Gastrocnemius medialis (tissue), 4 donors: Measurements from ENCODE around the gene YWHAE. TPM values are rescaled to one million over a fixed set of nuclear protein-coding genes. Genes with fewer than 3 reads are reported as not detected.
"Not testable (repeated sequence)": the region's sequence is repeated elsewhere in the genome, so short reads cannot be mapped to it uniquely, and the experiment has no call there.

ENCODE experiments used
- ATAC-seq, 2 donors: fragments of 150-250 bp; one replicate each; pipeline ENCODE4 v1.9.1; 2016
- DNase-seq, 2 donors: peaks; one replicate each; pipeline ENCODE4 v3.0.0-alpha.2; 2019
- H3K27ac ChIP-seq, 4 donors: fragments of 200-600 bp; sonication (generic); 1 replicate in 1 of 4; 2 replicates in 3 of 4; pipeline ENCODE4 v1.5.1; 2016 to 2018; ENCODE audit warnings: mild to moderate bottlenecking in 2 of 4, moderate library complexity in 1 of 4
- H3K27me3 ChIP-seq, 3 donors: fragments of 200-600 bp; sonication (generic) in 2 of 3; 1 replicate in 1 of 3; 2 replicates in 2 of 3; pipeline versions ENCODE4 v1.5.1 to v1.6.0; 2016 to 2019; ENCODE audit warnings: mild to moderate bottlenecking in 1 of 3, moderate library complexity in 1 of 3
- H3K36me3 ChIP-seq, 2 donors: fragments of 200-600 bp; sonication (generic) in 1 of 2; one replicate each; pipeline ENCODE4 v1.5.1; 2017 to 2018
- H3K4me1 ChIP-seq, 2 donors: fragments of 200-600 bp; sonication (generic) in 1 of 2; one replicate each; pipeline ENCODE4 v1.5.1; 2016 to 2017; ENCODE audit warnings: mild to moderate bottlenecking in 2 of 2
- H3K4me3 ChIP-seq, 4 donors: fragments of 200-600 bp; sonication (generic) in 3 of 4; 1 replicate in 1 of 4; 2 replicates in 3 of 4; pipeline ENCODE4 v1.5.1; 2016 to 2019; ENCODE audit warnings: mild to moderate bottlenecking in 2 of 4
- H3K9me3 ChIP-seq, 3 donors: fragments of 200-600 bp; sonication (generic) in 2 of 3; 1 replicate in 1 of 3; 2 replicates in 2 of 3; pipeline ENCODE4 v1.5.1; 2016 to 2019
- POLR2A ChIP-seq, 2 donors: fragments of 450-650 bp; IDR thresholded peaks; one replicate each; pipeline ENCODE4 v1.6.1; 2017; ENCODE audit warnings: antibody characterized with exemption in 2 of 2, mild to moderate bottlenecking in 2 of 2, moderate library complexity in 2 of 2
- in situ Hi-C, 4 donors: fragments of 200-750 bp; cut with MboI; loops; one replicate each; pipeline versions ENCODE4 v1.15.0 to v1.8.0; 2017; ENCODE audit warnings: low sequenced_read_pairs in 4 of 4
- intact Hi-C: fragments of 100-400 bp; cut with DNase I; formaldehyde crosslinking; loops from one replicate; pipeline ENCODE4 v1.15.1; 2023; ENCODE audit warnings: low total_unique reads
- total RNA-seq, 4 donors: library from RNA; depleted of rRNA; stranded (reverse); fragments of >200 nt; gene quantifications; one replicate each; pipeline versions ENCODE4 v1.1.0 to v1.2.3, GENCODE V29; 2016
- TF ChIP-seq, protein P1 (sequence below), 5 experiments: fragments of 450-650 bp in 3 of 5; fragments of 200-600 bp in 2 of 5; sonication (generic) in 2 of 5; IDR thresholded peaks in 4 of 5; conservative IDR thresholded peaks in 1 of 5; 1 replicate in 4 of 5; 2 replicates in 1 of 5; pipeline ENCODE4 v1.5.1; 2016 to 2019; ENCODE audit warnings: antibody characterized with exemption in 5 of 5, mild to moderate bottlenecking in 3 of 5, moderate library complexity in 3 of 5

YWHAE gene
- total RNA-seq, 4 donors from 2014 or later, result 915 to 1,814 (median 1,174) TPM

DNA sequence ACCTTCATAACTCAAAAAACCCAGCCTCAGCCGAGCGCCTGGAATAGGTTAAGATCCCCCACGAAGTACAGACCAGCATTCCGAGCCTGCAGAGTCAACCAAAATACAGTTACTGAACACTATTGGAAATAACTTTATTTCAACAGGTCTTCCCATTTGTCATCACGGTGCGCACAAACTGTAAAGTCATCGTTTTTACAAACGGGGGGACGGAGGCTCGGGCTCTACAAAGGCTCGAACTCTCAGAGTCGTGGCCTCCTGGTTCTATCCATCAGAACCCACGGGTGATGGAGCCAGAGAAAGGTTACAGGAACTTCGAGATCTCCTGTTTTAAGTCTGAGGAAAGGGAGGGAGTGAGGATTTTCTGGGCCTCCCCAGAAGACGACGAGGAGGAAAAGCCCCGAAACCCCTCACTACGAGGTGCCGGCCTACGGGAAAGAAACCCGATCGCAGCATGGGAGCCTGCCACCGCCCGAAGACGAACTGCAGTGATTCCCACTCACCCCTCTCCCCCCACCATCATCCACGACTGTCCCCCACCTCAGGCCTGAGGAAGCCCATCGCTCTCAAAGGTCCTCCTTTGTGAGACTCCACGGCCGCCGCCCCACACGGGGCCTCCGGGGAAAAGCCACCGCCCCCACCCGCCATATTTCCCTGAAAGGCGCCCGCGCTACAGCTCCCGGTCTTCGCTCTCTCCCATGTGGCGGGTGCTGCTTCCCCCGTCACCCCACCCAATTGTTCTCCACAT, 917 bp downstream of the YWHAE start:
- H3K27ac ChIP-seq, result peak overlapping the region; percentile 96 to 100 (median 98)
- intact Hi-C loops (no loop called here), in situ Hi-C loops (no loop called here)
- H3K4me3 ChIP-seq, result peak overlapping the region; percentile 82 to 96 (median 92)
- no peaks in the 10 kb centered on the region for H3K9me3 ChIP-seq
- DNase-seq, result no peak
- peaks cover 38 to 44% of the 10 kb centered on the region in 2 donors for H3K4me1 ChIP-seq
- TF ChIP-seq, protein P1, sequence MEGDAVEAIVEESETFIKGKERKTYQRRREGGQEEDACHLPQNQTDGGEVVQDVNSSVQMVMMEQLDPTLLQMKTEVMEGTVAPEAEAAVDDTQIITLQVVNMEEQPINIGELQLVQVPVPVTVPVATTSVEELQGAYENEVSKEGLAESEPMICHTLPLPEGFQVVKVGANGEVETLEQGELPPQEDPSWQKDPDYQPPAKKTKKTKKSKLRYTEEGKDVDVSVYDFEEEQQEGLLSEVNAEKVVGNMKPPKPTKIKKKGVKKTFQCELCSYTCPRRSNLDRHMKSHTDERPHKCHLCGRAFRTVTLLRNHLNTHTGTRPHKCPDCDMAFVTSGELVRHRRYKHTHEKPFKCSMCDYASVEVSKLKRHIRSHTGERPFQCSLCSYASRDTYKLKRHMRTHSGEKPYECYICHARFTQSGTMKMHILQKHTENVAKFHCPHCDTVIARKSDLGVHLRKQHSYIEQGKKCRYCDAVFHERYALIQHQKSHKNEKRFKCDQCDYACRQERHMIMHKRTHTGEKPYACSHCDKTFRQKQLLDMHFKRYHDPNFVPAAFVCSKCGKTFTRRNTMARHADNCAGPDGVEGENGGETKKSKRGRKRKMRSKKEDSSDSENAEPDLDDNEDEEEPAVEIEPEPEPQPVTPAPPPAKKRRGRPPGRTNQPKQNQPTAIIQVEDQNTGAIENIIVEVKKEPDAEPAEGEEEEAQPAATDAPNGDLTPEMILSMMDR (IDR thresholded peaks at IDR 0.05 in 4 of 5, conservative IDR thresholded peaks at IDR 0.05 in 1 of 5), result no peak
- TF ChIP-seq POLR2A (IDR thresholded peaks at IDR 0.05), result no peak
- peak; percentile 10 to 22 for ATAC-seq
- no peaks in the 10 kb centered on the region for H3K27me3 ChIP-seq
- no peaks in the 10 kb centered on the region for H3K36me3 ChIP-seq

DNA sequence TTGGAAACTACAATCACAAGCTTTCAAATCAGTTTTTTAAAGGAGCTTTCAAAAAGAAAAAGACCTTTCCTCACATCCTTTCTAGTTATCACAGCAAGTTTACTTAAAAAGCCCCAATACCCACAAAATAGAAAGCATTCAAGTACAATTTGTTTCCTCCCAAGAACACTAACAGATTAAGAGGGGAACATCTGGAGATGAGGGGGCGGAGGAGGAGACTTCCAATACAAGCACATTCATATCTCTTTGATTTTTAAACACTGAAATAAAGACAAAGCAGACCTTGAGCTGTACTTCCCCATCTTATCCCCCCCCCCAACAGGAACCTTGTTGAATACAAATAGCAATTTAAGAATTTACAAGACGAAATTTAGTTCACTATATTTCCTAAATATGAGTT, 2.0 kb downstream of the YWHAE start:
- H3K27me3 ChIP-seq, result no peaks in the 10 kb centered on the region
- TF ChIP-seq, protein P1 (IDR thresholded peaks at IDR 0.05 in 4 of 5, conservative IDR thresholded peaks at IDR 0.05 in 1 of 5), result no peak
- TF ChIP-seq POLR2A (IDR thresholded peaks at IDR 0.05), result no peak
- ATAC-seq (no peak), DNase-seq (peak in 1 of 2 donors; percentile 1)
- no peaks in the 10 kb centered on the region for H3K9me3 ChIP-seq
- in situ Hi-C loops (no loop called here), intact Hi-C loops (no loop called here)
- peak overlapping the region; percentile 82 to 96 (median 92) for H3K4me3 ChIP-seq
- H3K27ac ChIP-seq, result peak overlapping the region; percentile 96 to 100 (median 98)
- peaks cover 48 to 54% of the 10 kb centered on the region in 2 donors for H3K4me1 ChIP-seq
- no peaks in the 10 kb centered on the region for H3K36me3 ChIP-seq

DNA sequence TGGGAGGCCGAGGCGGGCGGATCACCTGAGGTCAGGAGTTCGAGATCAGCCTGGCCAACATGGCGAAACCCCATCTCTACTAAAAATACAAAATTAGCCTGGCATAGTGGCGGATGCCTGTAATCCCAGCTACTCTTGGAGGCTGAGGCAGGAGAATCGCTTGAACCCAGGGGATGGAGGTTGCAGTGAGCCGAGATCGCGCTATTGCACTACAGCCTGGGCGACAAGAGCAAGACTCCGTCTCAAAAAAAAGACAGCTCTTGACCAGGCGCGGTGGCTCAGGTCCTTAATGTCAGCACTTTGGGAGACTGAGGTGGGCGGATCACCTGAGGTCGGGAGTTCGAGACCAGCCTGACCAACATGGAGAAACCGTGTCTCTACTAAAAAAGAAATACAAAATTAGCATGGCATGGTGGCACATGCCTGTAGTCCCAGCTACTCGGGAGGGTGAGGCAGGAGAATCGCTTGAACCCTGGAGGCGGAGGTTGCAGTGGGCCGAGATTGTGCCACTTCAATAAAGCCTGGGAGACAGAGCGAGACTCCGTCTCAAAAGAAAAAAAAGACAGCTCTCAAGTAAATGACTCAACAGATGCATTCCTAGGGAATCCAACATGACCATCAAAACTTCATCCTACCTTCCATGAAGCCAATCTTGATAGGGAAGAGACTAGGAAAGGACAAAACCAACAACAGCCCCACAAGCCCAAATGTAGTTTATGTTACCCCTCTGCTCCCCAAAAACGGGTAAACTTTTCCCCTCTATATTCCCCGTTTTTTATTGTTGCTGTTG, 4.0 kb downstream of the YWHAE start:
- Histone ChIP-seq H3K4me1 (peaks cover 68 to 73% of the 10 kb centered on the region in 2 donors), H3K27ac (peak overlapping the region; percentile 96 to 100 (median 98))
- H3K36me3 ChIP-seq, H3K9me3 ChIP-seq, DNase-seq, intact Hi-C loops, ATAC-seq, H3K4me3 ChIP-seq, H3K27me3 ChIP-seq, in situ Hi-C loops: not testable (repeated sequence)

DNA sequence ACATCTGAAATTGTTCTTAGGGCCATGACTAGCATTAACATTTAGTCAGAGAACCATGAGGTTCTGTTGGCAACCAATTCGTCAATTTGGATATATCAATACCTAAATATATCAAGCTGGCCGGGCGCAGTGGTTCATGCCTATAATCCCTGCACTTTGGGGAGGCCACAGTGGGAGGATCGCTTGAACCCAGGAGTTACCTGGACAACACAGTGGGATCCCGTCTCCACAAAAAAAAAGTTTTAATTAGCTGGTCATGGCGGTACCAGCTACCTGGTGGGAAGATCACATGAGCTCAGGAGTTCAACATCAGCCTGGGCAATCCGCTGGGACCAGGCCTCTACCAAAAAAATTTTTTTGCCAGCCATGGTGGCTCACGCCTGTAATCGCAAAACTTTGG, 8.4 kb downstream of the YWHAE start:
- intact Hi-C loops (no loop called here), in situ Hi-C loops (no loop called here)
- Histone ChIP-seq H3K4me3 (peak overlapping the region in 3 of 4 donors; percentile 21 to 35 (median 27)), H3K4me1 (peaks cover 90 to 91% of the 10 kb centered on the region in 2 donors), H3K27me3 (no peaks in the 10 kb centered on the region), H3K9me3 (no peaks in the 10 kb centered on the region), H3K36me3 (no peaks in the 10 kb centered on the region), H3K27ac (peak overlapping the region; percentile 96 to 100 (median 98))
- no peak for DNase-seq
- ATAC-seq, result no peak
- no peak for TF ChIP-seq POLR2A (IDR thresholded peaks at IDR 0.05)
- TF ChIP-seq, protein P1 (IDR thresholded peaks at IDR 0.05 in 4 of 5, conservative IDR thresholded peaks at IDR 0.05 in 1 of 5), result no peak
